Caco-2 (cell line): ENCODE results near the gene VAPA. TPM values are rescaled to one million over a fixed set of nuclear protein-coding genes. Genes with fewer than 3 reads are reported as not detected.

ENCODE experiments used
- BruUV-seq: library from RNA; stranded (reverse); fragments of 400-500 nt; replicated peaks from 2 replicates; lab custom pipeline; 2021; lab: Mats Ljungman, UMichigan
- CTCF ChIA-PET: fragments of 300-600 bp; sonication (Branson Sonifier 250); formaldehyde crosslinking; loops from one replicate; lab custom pipeline; 2022; ENCODE audit warnings: antibody characterized with exemption; lab: Charles Lee
- POLR2A ChIA-PET: fragments of 300-600 bp; sonication (Branson Sonifier 250); formaldehyde crosslinking; loops from one replicate; lab custom pipeline; 2022; ENCODE audit warnings: antibody characterized with exemption; lab: Charles Lee
- DNase-seq, 2 experiments: peaks; one replicate each; pipeline versions ENCODE4 v3.0.0 to v3.0.0-alpha.2; 2020 to 2022
- H3K27me3 ChIP-seq: replicated peaks from 2 replicates; pipeline ENCODE4 v1.6.0; 2011; ENCODE audit warnings: low read length; ENCODE audit not compliant: control insufficient read depth, insufficient read depth
- H3K36me3 ChIP-seq: 2 replicates; pipeline ENCODE4 v1.5.1; 2011; ENCODE audit warnings: low read length; ENCODE audit not compliant: control insufficient read depth, insufficient read depth
- H3K4me1 ChIP-seq: fragments of 250-450 bp; sonication (Bioruptor Pico); 2 replicates; pipeline ENCODE4 v1.5.1; 2020; ENCODE audit warnings: mild to moderate bottlenecking
- H3K4me3 ChIP-seq: 2 replicates; pipeline ENCODE4 v1.5.1; 2011; ENCODE audit warnings: low read depth, mild to moderate bottlenecking, control low read depth, low read length
- H3K9me3 ChIP-seq: fragments of 250-450 bp; sonication (Bioruptor Pico); 2 replicates; pipeline ENCODE4 v1.5.1; 2020; ENCODE audit warnings: mild to moderate bottlenecking, moderate library complexity
- H3K27ac Mint-ChIP-seq: one replicate; pipeline ENCODE4 v1.8.0; 2022; ENCODE audit warnings: mixed read lengths; ENCODE audit not compliant: unreplicated experiment
- H3K27me3 Mint-ChIP-seq: one replicate; pipeline ENCODE4 v1.8.0; 2022; ENCODE audit warnings: mixed read lengths; ENCODE audit not compliant: insufficient read depth, unreplicated experiment
- H3K36me3 Mint-ChIP-seq: one replicate; pipeline ENCODE4 v1.8.0; 2022; ENCODE audit warnings: mild to moderate bottlenecking, mixed read lengths; ENCODE audit not compliant: insufficient read depth, unreplicated experiment
- H3K4me1 Mint-ChIP-seq: one replicate; pipeline ENCODE4 v1.8.0; 2022; ENCODE audit warnings: low read depth, mixed read lengths; ENCODE audit not compliant: unreplicated experiment
- H3K4me3 Mint-ChIP-seq: one replicate; pipeline ENCODE4 v1.8.0; 2022; ENCODE audit warnings: mild to moderate bottlenecking, moderate library complexity, mixed read lengths; ENCODE audit not compliant: unreplicated experiment
- H3K9me3 Mint-ChIP-seq: one replicate; pipeline ENCODE4 v1.8.0; 2022; ENCODE audit warnings: mixed read lengths; ENCODE audit not compliant: unreplicated experiment
- CTCF ChIP-seq, 2 experiments: fragments of 200-600 bp in 1 of 2; IDR thresholded peaks; 1 replicate in 1 of 2; 2 replicates in 1 of 2; pipeline versions ENCODE4 v1.5.1 to v1.8.0; 2011 to 2022; ENCODE audit warnings: antibody characterized with exemption in 1 of 2, control low read depth in 1 of 2, inconsistent platforms in 1 of 2, low read depth in 1 of 2, low read length in 1 of 2, mild to moderate bottlenecking in 1 of 2, moderate library complexity in 1 of 2; ENCODE audit not compliant: insufficient read depth in 1 of 2, severe bottlenecking in 1 of 2, unreplicated experiment in 1 of 2
- intact Hi-C: fragments of 100-400 bp; cut with micrococcal nuclease; formaldehyde crosslinking; loops from one replicate; pipeline ENCODE4 v1.10.0; 2022; ENCODE audit not compliant: unreplicated experiment
- total RNA-seq: library from RNA; stranded (reverse); gene quantifications from 2 replicates; pipeline ENCODE4 v1.2.3, GENCODE V29; 2022

Gene VAPA
- total RNA-seq, 1 experiment from 2014 or later = 222 TPM

GRCh38 chr18:9949315-9949714 lies 35.5 kb downstream of the VAPA start:
- TF ChIP-seq CTCF (IDR thresholded peaks at IDR 0.05; ENCODE audit: insufficient read depth in 1 of 2, low read depth in 1 of 2, low read length in 1 of 2, severe bottlenecking in 1 of 2, unreplicated experiment in 1 of 2) = no peak
- Histone ChIP-seq H3K4me1 (peaks cover 3% of the 10 kb centered on the region; the same call in 1 of the 2 replicates), H3K4me3 (no peak overlapping the region), H3K9me3 (no peaks in the 10 kb centered on the region), H3K36me3 (peaks cover 5% of the 10 kb centered on the region), H3K27me3 (no peaks in the 10 kb centered on the region)
- Mint-ChIP-seq H3K36me3 (peaks cover 89% of the 10 kb centered on the region), H3K9me3 (no peaks in the 10 kb centered on the region), H3K4me1 (no peaks in the 10 kb centered on the region), H3K4me3 (no peak overlapping the region), H3K27me3 (no peaks in the 10 kb centered on the region), H3K27ac (no peak overlapping the region)
- no TSS peak for BruUV-seq
- intact Hi-C loops = no loop called here
- DNase-seq = no peak
- POLR2A ChIA-PET = no interaction called here
- CTCF ChIA-PET = no interaction called here

GRCh38 chr18:9949861-9950260 lies 36.0 kb downstream of the VAPA start:
- CTCF ChIA-PET = no interaction called here
- Histone ChIP-seq H3K4me3 (no peak overlapping the region), H3K4me1 (peaks cover under 1% of the 10 kb centered on the region; the same call in 1 of the 2 replicates), H3K27me3 (no peaks in the 10 kb centered on the region), H3K36me3 (peaks cover 5% of the 10 kb centered on the region), H3K9me3 (no peaks in the 10 kb centered on the region)
- no peaks in the 10 kb centered on the region for H3K27me3 Mint-ChIP-seq
- DNase-seq = no peak
- intact Hi-C loops = loop anchor here (5.0 to 10.0 kb wide), 3 partner anchors 138 to 375 kb away; no protein-coding TSS in a partner anchor
- peaks cover 88% of the 10 kb centered on the region for H3K36me3 Mint-ChIP-seq
- no peak overlapping the region for H3K4me3 Mint-ChIP-seq
- H3K9me3 Mint-ChIP-seq = no peaks in the 10 kb centered on the region
- H3K4me1 Mint-ChIP-seq = no peaks in the 10 kb centered on the region
- POLR2A ChIA-PET = no interaction called here
- TF ChIP-seq CTCF (IDR thresholded peaks at IDR 0.05; ENCODE audit: insufficient read depth in 1 of 2, low read depth in 1 of 2, low read length in 1 of 2, severe bottlenecking in 1 of 2, unreplicated experiment in 1 of 2) = no peak
- BruUV-seq = no TSS peak
- no peak overlapping the region for H3K27ac Mint-ChIP-seq

GRCh38 chr18:9950289-9951016 lies 36.6 kb downstream of the VAPA start:
- Mint-ChIP-seq H3K9me3 (no peaks in the 10 kb centered on the region), H3K36me3 (peaks cover 85% of the 10 kb centered on the region), H3K4me3 (no peak overlapping the region), H3K4me1 (no peaks in the 10 kb centered on the region), H3K27ac (no peak overlapping the region), H3K27me3 (no peaks in the 10 kb centered on the region)
- H3K4me1 ChIP-seq = no peaks in the 10 kb centered on the region
- TF ChIP-seq CTCF (IDR thresholded peaks at IDR 0.05; ENCODE audit: insufficient read depth in 1 of 2, low read depth in 1 of 2, low read length in 1 of 2, severe bottlenecking in 1 of 2, unreplicated experiment in 1 of 2) = no peak
- H3K9me3 ChIP-seq = no peaks in the 10 kb centered on the region
- intact Hi-C loops = loop anchor here (5.0 to 10.0 kb wide), 3 partner anchors 138 to 376 kb away; no protein-coding TSS in a partner anchor
- POLR2A ChIA-PET = interaction anchor here (0.8 kb wide), 1 partner anchor 576 kb away, joined by 3 read pairs; the partner anchor contains the start of gene NAPG
- no peak overlapping the region for H3K4me3 ChIP-seq
- no TSS peak for BruUV-seq
- no peaks in the 10 kb centered on the region for H3K27me3 ChIP-seq
- H3K36me3 ChIP-seq = peaks cover 5% of the 10 kb centered on the region
- DNase-seq = no peak
- CTCF ChIA-PET = interaction anchor here (0.6 kb wide), 1 partner anchor 332 kb away, joined by 3 read pairs; no protein-coding TSS in a partner anchor
